GM21786 (cell line): ENCODE data around the gene BGLAP.

Experiments used
- ATAC-seq: cut with Tn5 transposase; IDR thresholded peaks from one replicate; pipeline ENCODE4 v1.9.1; 2021; ENCODE audit not compliant: unreplicated experiment

Gene BGLAP

DNA sequence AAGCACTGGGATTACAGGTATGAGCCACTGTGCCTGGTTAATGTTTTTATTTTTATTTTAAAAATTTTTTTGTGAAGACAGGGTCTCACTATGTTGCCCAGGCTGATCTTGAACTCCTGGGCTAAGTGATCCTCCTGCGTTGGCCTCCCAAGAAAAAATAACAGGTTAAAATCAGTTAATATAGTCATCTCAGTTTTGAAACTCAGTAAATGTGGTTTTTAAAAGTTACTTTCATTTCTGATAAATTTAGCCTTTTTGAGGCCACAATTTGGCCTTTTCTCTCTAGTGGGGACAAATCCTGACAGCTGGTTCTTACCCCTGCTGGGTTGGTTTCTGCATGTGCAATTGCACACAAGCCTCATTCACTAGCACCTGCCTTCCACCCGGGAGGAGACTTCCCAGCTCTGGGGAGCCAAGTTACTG lies 15.9 kb upstream of the BGLAP start:
- ATAC-seq: peak; percentile 67

DNA sequence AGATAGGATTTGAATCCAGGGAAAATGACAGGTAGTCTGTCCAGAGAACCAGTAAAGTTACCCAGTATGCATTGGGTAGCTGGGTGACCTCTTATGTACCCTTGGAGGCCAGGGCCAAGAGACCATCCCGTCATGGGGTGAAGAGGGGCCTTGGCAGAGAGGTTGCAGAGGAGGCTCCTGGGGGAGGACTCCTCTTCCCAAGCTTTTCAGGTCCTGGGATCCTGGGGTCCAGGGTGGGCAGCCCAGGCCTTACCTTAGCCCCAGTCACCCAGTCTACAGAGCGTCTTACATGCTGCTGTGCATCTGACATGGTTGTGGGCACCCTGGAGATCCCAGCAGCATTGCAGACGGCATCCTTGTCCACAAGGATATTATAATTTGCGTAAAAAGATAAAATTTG lies 15.2 kb upstream of the BGLAP start:
- ATAC-seq: no peak

DNA sequence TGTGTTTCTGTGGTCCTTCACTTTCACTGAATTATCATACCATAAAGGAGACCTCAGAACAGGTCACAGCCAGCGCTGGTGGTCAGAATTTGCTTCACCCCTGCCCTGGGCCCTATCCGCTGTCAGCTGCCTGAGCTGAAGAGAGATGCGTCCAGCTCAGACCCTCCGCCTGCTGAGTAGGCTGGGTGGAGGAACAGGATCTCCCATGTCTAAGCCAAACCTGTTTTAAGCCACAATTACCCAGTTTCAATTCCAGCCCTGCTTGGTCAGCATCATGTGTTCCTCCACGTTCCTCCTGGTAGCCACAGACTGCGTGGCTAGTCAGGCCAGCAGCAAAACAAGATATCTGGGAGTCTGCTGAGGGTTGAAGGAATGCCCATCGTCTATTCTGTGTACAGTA lies 13.5 kb upstream of the BGLAP start:
- ATAC-seq: no peak

DNA sequence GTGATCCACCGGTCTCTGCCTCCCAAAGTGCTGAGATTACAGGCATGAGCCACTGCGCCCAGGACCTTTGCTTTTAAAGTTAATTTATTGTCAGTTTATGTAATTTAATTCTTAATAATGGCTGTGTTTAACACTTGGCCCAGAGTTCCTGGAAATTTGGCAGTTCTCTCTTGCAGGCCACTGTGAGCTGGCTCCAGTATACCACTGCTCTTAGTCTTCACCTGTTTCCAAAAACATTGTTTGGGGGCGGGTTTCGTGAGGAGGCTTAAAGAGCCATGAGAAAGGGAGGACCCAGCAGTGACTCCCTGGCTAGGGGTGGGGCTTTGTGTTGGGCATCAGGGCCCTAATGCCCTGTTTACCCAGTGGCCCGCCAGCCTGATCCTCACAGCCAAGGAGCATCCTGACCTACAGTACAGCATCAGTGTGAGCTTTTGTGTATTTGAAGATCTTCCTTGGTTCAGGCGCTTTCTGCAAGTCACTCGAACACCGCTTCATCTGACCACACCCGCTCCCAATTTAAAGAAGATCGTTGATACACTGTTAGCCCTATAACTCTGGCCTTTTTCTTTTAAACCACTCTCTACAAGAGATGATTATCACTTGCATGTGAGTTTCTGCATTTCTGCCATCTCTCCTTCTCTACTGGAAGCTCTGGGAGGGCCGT lies 12.0 kb upstream of the BGLAP start:
- ATAC-seq: no peak

DNA sequence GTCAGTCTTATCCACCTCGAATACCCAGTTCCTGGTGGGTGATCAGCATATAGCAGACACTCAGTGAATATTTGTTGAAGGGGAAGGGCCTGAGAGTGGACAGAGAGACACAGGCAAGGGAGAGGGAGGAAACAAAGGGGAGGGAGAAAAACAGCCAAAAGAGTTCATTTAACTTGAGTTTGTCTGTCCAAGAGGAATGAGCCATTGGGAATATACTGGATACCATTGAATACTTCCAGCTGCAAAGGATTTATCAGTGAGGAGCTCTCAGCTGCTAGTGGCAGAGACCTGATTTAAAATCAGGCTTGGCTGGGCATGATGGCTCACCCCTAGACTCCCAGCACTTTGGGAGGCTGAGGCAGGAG lies 11.5 kb upstream of the BGLAP start:
- ATAC-seq: no peak

DNA sequence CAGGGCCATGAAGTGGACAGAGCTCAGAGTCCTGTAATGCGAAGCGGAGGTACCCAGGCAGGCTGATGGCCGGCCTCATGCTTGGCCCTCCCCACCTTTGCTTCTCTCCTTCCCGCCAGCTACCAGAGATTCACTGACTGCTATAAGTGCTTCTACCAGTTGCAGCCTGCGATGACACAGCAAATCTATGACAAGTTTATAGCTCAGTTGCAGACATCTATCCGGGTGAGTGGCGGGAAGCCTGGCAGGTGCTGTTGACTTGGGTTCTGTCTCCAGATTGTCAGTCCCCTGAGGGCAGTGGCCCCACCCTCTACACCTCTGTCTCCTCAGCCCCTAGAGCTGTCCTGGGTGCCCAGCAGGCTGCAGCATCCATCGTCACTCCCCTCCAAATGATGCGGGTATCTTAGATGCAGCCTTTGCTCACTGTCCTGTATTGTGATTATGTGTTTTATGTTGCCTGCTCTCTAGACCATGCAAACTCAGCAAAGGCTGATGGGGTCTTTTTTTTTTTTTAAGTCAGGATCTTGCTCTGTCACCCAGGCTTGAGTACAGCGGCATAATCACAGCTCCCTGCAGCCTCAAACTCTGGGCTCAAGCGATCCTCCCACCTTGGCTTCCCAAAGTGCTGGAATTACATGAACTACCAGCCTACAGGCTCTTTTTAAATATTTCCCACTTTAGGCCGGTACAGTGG lies 9.6 kb upstream of the BGLAP start:
- ATAC-seq: no peak

DNA sequence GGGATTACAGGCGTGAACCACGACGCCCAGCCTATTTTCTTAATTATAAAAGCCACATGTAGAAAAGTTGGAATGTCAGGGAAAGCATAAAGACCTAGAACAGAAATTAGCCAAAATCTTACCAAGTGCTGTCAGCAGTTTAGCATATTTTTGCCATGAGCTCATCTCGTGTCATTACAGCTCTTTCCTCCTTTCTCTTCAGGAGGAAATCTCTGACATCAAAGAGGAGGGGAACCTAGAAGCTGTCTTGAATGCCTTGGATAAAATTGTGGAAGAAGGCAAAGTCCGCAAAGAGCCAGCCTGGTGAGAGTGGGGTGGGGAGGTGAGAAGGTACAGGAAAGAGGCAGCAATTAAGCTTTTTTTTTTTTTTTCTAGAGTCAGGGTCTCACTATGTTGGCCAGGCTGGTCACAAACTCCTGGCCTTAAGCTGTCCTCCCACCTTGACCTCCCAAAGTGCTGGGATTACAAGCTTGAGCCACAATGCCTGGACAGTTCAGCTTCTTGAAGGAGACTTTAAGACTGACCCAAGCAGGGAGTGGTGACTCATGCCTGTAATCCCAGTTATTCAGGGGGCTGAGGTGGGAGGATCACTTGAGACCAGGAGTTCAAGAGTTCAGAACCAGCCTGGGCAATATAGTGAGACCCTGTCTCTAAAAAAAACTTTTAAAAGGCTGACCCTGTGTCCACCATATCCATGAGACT lies 8.4 kb upstream of the BGLAP start:
- no peak for ATAC-seq

DNA sequence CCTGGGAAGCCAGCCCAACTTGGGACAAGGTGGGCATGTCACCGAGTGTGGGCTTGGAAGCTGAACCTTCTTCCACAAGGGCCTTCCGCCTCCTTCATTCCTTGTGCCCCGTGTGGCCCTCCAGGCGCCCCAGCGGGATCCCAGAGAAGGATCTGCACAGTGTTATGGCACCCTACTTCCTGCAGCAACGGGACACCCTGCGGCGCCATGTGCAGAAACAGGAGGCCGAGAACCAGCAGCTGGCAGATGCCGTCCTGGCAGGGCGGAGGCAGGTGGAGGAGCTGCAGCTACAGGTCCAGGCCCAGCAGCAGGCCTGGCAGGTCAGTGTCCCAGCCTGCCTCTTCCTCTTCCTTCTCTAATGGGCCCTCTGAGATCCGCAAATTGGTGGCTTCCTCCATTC lies 5.8 kb upstream of the BGLAP start:
- no peak for ATAC-seq

DNA sequence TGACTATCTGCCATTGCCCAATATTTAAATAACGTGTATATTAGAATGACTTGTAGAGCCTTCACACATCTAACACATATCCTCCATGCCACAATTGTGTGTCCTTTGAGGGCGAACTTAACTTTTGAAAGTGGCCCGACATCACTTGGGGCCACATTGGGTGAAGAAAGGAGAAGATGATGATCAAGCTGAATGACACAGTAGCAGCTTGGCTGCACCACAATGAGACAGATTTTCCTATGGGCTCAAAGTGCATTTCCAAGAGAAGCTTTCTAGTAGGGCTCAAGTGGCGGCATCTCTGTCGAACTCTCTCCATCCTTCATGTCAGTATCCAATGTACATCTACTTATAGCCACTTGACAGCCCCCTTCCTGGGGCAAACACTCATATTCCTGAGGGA lies 3.7 kb upstream of the BGLAP start:
- no peak for ATAC-seq

DNA sequence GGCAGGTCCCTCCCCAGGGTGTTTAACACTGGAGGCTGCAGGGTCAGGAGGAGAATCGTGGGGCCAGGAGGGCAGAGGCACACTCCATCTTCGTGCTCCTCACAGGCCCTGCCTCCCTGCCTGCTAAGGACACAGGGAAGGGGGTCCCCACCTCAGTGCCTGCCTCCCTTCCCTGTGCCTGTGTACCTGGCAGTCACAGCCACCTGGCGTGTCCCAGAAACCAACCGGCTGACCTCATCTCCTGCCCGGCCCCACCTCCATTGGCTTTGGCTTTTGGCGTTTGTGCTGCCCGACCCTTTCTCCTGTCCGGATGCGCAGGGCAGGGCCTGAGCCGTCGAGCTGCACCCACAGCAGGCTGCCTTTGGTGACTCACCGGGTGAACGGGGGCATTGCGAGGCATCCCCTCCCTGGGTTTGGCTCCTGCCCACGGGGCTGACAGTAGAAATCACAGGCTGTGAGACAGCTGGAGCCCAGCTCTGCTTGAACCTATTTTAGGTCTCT lies 623 bp upstream of the BGLAP start:
- ATAC-seq: no peak

DNA sequence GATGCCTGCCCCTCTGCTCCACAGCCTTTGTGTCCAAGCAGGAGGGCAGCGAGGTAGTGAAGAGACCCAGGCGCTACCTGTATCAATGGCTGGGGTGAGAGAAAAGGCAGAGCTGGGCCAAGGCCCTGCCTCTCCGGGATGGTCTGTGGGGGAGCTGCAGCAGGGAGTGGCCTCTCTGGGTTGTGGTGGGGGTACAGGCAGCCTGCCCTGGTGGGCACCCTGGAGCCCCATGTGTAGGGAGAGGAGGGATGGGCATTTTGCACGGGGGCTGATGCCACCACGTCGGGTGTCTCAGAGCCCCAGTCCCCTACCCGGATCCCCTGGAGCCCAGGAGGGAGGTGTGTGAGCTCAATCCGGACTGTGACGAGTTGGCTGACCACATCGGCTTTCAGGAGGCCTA lies 754 bp downstream of the BGLAP start:
- ATAC-seq: no peak

DNA sequence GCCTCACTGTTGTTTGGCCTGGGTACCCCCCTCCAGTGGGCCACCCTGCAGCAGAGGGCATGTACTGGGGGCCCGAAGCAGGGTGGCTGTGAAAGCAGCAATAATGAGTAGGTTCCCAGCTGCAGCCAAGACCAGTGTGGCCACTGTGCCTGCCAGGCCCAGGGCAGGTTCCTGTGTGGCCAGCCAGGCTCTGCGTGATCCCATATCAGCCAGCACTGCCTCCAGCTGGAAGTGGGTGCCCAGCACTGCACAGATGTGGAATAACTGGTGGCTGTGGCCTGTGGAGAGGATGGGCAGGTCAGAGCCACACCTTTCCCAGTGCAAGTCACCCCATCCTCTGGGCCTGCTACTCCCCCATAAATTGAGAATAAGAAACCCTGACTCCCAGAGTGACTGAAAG lies 2.1 kb downstream of the BGLAP start:
- no peak for ATAC-seq

DNA sequence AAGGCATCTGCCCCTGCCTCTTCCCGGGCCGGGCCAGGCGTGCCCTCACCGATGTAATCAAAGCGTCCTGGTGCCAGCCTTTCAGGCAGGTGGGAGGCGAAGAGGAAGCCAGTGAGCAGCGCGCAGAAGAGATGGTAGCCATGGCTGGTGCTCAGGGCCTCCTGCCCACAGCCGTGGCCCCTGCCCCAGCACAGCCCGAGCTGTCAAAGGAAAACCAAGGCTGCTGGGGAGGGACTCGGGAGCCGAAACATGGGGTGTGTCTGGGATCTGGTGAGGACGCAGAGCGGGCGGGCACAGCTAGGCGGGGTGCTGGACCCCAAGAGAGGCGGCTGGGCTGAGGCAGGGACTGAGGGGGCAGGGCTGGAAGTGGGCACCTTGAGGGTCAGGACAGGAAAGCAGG lies 2.7 kb downstream of the BGLAP start:
- no peak for ATAC-seq

DNA sequence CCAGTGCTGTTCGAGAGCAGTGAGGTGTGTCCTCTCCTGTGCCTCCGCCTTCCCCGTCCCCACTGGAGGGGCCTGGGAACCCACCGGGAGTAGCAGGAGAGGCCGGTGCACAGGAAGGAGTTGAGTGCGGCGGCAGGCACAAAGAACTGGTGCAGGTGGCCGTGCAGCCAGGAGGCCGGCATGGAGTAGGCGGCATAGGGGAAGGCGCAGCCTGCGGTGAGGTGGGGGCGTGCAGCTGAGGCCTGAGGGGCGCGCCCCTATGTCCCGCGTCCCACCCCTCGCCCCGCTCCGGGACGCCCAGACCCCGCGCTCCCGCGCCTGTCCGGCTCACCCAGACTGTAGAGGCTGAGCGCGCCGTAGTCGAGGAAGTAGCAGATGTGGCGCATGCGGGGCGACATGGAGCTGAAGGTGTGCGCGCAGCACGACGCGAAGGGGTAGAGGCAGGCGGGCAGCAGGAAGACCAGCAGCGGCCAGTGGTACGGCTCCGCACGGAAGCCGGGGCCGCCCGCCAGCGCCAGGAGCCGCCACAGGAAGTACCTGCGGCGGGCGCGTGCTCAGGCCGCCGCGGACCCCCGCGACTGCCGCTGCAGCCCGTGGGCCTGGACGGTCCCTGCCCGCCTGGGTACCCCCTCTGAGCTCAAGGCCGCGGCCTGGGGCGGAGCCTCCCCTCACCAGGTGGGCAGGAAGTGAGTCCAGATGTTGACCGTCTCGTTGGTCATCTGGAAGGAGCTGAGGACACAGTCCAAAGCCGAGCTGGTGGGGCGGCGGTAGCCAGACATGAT lies 3.7 kb downstream of the BGLAP start:
- no peak for ATAC-seq

DNA sequence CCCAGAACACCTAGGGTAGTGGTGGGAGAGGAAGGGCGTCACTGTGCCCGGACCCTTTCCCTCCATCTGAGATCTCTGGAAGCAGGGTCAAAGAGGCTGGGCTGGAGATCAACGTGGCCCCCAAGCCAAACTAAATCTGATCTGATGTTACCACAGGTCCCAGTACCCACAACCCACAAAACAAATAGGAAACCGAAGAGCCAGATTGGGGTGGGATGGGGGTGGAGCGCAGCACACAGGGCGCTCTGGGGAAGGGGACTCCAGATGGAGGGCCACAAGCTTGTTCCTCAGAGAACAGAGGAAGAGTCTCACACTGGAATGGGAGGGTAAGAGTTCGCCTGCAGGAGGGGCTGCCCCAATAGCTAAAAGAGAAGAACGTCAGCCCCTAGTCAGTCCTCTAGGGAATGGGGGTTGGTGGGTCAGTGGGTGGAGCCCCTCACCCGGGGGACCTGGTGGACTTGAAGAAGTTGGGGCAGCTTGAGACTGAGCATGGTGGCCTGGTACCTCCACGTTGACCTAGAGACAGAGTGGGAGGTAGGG lies 4.3 kb downstream of the BGLAP start:
- no peak for ATAC-seq

DNA sequence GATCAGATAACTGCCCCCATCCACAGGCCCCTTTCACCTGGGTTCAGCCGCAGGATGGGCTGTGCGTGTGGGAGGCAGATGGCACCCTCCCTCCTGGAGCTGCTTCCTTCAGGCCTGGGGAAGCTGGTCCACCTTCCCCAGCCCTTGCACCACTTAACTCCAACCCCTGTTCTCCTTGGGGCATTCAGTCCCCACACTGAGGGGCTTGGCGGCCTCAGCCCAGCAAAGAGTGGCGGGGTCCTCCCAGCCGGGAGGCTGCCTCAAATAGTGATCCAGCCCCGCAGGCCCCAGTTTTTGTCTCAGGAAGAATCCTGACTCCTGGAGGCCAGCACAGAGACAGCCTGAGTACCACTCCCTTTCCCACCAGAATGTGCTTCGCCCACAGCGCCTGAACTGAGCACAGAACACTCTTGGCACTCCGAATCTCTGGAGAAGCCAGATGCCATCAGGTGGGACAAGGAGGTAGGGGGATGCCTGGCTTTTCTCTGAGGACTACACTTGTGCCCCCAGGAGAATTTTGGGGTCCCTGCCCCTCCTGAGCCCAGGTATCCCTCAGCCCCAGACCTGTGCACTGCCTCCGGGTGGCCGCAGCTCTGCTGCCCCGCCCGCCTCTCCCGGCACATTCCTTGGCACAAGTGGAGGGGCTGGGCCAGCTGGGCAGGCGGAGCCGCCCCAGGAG lies 4.9 kb downstream of the BGLAP start:
- ATAC-seq: no peak

DNA sequence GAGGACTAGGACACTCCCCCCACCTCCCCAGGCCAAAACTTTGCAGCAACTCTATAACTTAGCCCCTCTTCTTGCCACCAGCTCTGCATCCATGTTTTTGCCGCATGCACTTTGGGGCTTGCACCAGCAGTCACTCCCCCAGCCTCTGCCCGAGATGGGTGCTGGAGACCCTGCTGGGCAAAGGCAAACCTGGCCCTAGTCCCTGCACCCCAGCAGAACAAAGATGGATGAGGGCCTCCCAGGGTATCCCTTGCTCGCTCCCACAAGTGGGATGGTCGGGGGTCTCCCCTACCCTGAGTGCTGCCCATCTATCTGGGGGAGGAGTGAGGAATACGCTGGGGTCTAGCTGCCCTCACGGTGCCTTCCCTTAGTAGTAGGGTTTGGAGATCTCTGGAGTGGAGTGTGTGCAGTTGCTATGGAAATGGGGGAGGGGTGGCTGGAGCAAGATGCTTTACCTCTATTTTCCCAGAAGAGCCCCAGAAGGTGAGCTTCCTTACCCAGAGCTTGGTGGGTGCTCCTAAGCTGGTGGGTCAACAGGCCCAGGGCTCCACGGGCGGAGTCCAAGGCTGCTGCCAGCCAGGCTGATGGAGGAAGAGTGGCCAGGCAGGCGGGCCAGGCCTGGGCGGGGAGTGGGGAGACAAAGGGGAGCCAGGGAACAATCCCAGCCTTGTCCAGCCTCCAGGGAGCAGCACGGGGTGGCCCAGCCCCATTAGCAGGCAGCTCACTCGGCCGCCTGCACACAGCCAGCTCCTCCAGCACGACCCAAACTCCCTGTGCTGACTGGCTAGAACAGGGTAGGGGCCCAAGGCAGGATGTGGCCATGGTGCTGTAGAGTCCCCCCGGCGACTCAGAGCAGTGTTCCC lies 5.7 kb downstream of the BGLAP start, which contains the start of gene PAQR6:
TSS of gene PAQR6 (minus strand) at position 597 of the 863 bp plus-strand sequence. CDS start 1,325 bp downstream, outside the sequence.
- ATAC-seq: no peak

DNA sequence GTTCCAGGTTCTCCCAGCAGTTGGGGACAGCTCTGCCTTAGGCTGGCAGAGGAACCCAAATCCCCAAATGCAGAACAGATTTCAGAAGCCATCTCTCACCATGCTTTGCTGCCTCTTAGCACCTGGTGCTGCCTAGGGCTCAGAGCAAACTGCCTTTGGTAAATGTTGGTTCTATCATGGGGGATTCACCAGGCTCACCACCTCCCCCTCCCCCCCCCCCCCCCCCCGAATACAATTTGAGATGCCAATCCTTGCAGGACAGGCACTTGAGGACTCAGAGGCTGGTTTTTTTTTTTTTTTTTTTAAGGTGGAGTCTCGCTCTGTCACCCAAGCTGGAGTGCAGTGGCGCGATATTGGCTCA lies 6.3 kb downstream of the BGLAP start:
- ATAC-seq: no peak

DNA sequence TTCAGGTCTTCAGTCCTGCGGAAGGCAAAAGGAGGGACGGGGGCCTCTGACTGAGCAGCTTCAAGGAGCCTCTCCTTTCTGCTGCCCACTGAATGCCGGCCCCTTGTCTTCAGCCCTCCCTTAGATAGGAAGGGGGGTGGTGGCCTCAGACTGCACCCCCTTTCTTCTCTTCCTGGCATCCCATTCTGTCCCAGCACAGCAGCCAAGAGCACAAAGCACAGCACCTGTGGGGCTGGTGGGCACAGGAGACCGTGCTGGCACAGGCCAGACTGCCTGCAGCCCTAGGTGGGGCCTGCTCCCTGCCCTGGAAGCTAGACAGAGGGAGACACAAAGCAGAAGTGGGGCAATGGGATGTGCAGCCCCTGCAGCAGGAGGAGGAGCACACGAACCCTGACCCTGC lies 7.6 kb downstream of the BGLAP start:
- ATAC-seq: no peak

DNA sequence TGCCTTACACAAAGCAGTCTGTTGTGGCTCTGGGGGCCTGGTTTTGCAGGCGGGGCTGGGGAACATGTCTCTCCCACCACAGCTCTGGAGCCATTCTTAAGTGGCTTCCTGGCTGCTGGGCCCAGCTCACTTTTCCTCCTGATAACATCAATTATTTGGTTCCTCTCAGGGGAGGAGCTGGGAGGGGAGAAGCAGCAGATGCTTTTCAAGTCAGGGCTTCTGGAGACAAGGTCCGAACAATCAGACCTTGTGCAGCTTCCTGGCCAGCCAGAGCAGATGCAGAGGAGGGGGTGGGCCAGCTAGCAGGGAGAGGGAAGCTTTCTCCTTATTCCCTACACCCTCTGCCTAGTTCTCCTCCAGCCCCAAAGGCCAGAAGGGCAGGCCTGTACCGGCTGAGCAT lies 9.5 kb downstream of the BGLAP start:
- no peak for ATAC-seq
